Endodermal cell (in vitro differentiated cells): Measurements from ENCODE around the gene PLSCR3. TPM values are rescaled to one million over a fixed set of nuclear protein-coding genes. Genes with fewer than 3 reads are reported as not detected.

ENCODE experiments used
- DNase-seq: peaks from one replicate; pipeline ENCODE4 v3.0.0-alpha.2; 2017
- H3K27ac ChIP-seq: 2 replicates; pipeline ENCODE4 v1.5.1; 2013; ENCODE audit warnings: mild to moderate bottlenecking, low read depth, low read length, moderate library complexity
- H3K27me3 ChIP-seq: 2 replicates; pipeline ENCODE4 v1.6.1; 2013; ENCODE audit warnings: mild to moderate bottlenecking, low read length, moderate library complexity; ENCODE audit not compliant: insufficient read depth, control insufficient read depth, poor library complexity, severe bottlenecking
- H3K36me3 ChIP-seq: 2 replicates; pipeline ENCODE4 v1.7.0; 2013; ENCODE audit warnings: mild to moderate bottlenecking, low read length, moderate library complexity; ENCODE audit not compliant: control insufficient read depth, insufficient read depth
- H3K4me1 ChIP-seq: one replicate; pipeline ENCODE4 v1.7.0; 2013; ENCODE audit warnings: low read length; ENCODE audit not compliant: control insufficient read depth, insufficient read depth
- H3K4me3 ChIP-seq: 2 replicates; pipeline ENCODE4 v1.5.1; 2013; ENCODE audit warnings: mild to moderate bottlenecking, low read length, moderate library complexity
- H3K9ac ChIP-seq: 2 replicates; pipeline ENCODE4 v1.6.1; 2013; ENCODE audit warnings: mild to moderate bottlenecking, low read length, moderate library complexity; ENCODE audit not compliant: poor library complexity, severe bottlenecking; ENCODE audit errors: extremely low read depth
- H3K9me3 ChIP-seq: 2 replicates; pipeline ENCODE4 v1.6.1; 2013; ENCODE audit warnings: mild to moderate bottlenecking, low read length, moderate library complexity; ENCODE audit not compliant: control insufficient read depth
- H3K27ac Mint-ChIP-seq: 2 replicates; pipeline ENCODE4 v1.8.0; 2020; ENCODE audit warnings: mixed read lengths
- H3K27me3 Mint-ChIP-seq: 2 replicates; pipeline ENCODE4 v1.8.0; 2021; ENCODE audit warnings: mild to moderate bottlenecking, mixed read lengths; ENCODE audit not compliant: insufficient read depth
- H3K36me3 Mint-ChIP-seq: 2 replicates; pipeline ENCODE4 v1.8.0; 2020; ENCODE audit warnings: low read depth, mixed read lengths
- H3K4me1 Mint-ChIP-seq: 2 replicates; pipeline ENCODE4 v1.8.0; 2020; ENCODE audit warnings: mixed read lengths
- H3K4me3 Mint-ChIP-seq: 2 replicates; pipeline ENCODE4 v1.8.0; 2020; ENCODE audit warnings: mild to moderate bottlenecking, moderate library complexity, mixed read lengths
- H3K9me3 Mint-ChIP-seq: 2 replicates; pipeline ENCODE4 v1.8.0; 2020; ENCODE audit warnings: mild to moderate bottlenecking, mixed read lengths
- CTCF ChIP-seq: fragments of 200-600 bp; sonication (generic); conservative IDR thresholded peaks from 2 replicates; pipeline ENCODE4 v1.5.0; 2021; ENCODE audit warnings: antibody characterized with exemption, mild to moderate bottlenecking
- WGBS, 2 experiments: methylation state at CpG; one replicate each; pipeline versions ENCODE4 v1.1.5 to v1.1.7; 2013; ENCODE audit warnings: missing lambda C conversion rate in 2 of 2, mixed read lengths in 1 of 2; ENCODE audit not compliant: insufficient coverage in 1 of 2, insufficient read length in 1 of 2; 5-methylcytosine and 5-hydroxymethylcytosine counted together
- total RNA-seq, 2 donors: library from RNA; stranded (reverse); fragmentation: NEBNext Ultra II Directional in 1 of 2; extraction: Animal tissue kit (Norgen Biotek cat#: 25700) in 1 of 2; gene quantifications; 2 replicates in 1 of 2; 3 replicates in 1 of 2; pipeline ENCODE4 v1.2.1, GENCODE V29; 2021

Gene PLSCR3
- total RNA-seq, 2 donors from 2014 or later: 21.0 to 26.2 TPM

GRCh38 chr17:7357381-7357780 lies 36.9 kb downstream of the PLSCR3 start:
- H3K9ac ChIP-seq: no peak overlapping the region
- no peak overlapping the region for H3K27ac ChIP-seq
- no peak for TF ChIP-seq CTCF
- no peaks in the 10 kb centered on the region for H3K36me3 ChIP-seq
- Mint-ChIP-seq H3K36me3 (no peaks in the 10 kb centered on the region), H3K27ac (no peak overlapping the region), H3K4me3 (no peak overlapping the region), H3K9me3 (no peaks in the 10 kb centered on the region), H3K4me1 (peaks cover 5% of the 10 kb centered on the region), H3K27me3 (peaks cover 24% of the 10 kb centered on the region)
- no peak for DNase-seq
- H3K9me3 ChIP-seq: no peaks in the 10 kb centered on the region
- peaks cover 5% of the 10 kb centered on the region for H3K4me1 ChIP-seq
- no peaks in the 10 kb centered on the region for H3K27me3 ChIP-seq
- 89 to 100% methylated on average over 1 to 2 of the region's 2 CpGs for WGBS, 2 experiments
- no peak overlapping the region for H3K4me3 ChIP-seq

GRCh38 chr17:7356756-7357155 lies 37.6 kb downstream of the PLSCR3 start:
- Histone ChIP-seq H3K27ac (no peak overlapping the region), H3K9me3 (no peaks in the 10 kb centered on the region), H3K9ac (no peak overlapping the region), H3K36me3 (no peaks in the 10 kb centered on the region), H3K4me3 (no peak overlapping the region), H3K27me3 (no peaks in the 10 kb centered on the region), H3K4me1 (peaks cover 5% of the 10 kb centered on the region)
- no peaks in the 10 kb centered on the region for H3K9me3 Mint-ChIP-seq
- no peak overlapping the region for H3K4me3 Mint-ChIP-seq
- H3K4me1 Mint-ChIP-seq: peaks cover 6% of the 10 kb centered on the region
- H3K27ac Mint-ChIP-seq: no peak overlapping the region
- TF ChIP-seq CTCF: no peak
- 90 to 93% methylated on average over 3 to 8 of the region's 8 CpGs for WGBS, 2 experiments
- no peak for DNase-seq
- H3K36me3 Mint-ChIP-seq: no peaks in the 10 kb centered on the region
- H3K27me3 Mint-ChIP-seq: peaks cover 24% of the 10 kb centered on the region

GRCh38 chr17:7356072-7356549 lies 38.2 kb downstream of the PLSCR3 start:
- H3K27ac Mint-ChIP-seq: no peak overlapping the region
- H3K4me1 Mint-ChIP-seq: peaks cover 6% of the 10 kb centered on the region
- no peak overlapping the region for H3K9ac ChIP-seq
- H3K9me3 ChIP-seq: no peaks in the 10 kb centered on the region
- H3K27me3 ChIP-seq: no peaks in the 10 kb centered on the region
- no peaks in the 10 kb centered on the region for H3K9me3 Mint-ChIP-seq
- peak; percentile 99 for DNase-seq
- H3K4me3 Mint-ChIP-seq: no peak overlapping the region
- WGBS, 2 experiments: 12 to 18% methylated on average over 10 to 12 of the region's 12 CpGs
- peak; percentile 98 for TF ChIP-seq CTCF
- no peaks in the 10 kb centered on the region for H3K36me3 Mint-ChIP-seq
- H3K4me3 ChIP-seq: no peak overlapping the region
- H3K27me3 Mint-ChIP-seq: peaks cover 24% of the 10 kb centered on the region
- no peaks in the 10 kb centered on the region for H3K36me3 ChIP-seq
- H3K27ac ChIP-seq: no peak overlapping the region
- H3K4me1 ChIP-seq: peaks cover 5% of the 10 kb centered on the region
